Posterior vena cava (tissue), 2 donors: ENCODE data around the gene SMG6. TPM values are rescaled to one million over a fixed set of nuclear protein-coding genes. Genes with fewer than 3 reads are reported as not detected.
A peak's percentile ranks its signal among the peaks of the same experiment; 100 is the strongest.

ENCODE experiments used
- DNase-seq: peaks from one replicate; pipeline ENCODE4 v3.0.0-alpha.2; 2020; ENCODE audit warnings: low spot score
- intact Hi-C, 2 donors: fragments of 100-400 bp; cut with DNase I; formaldehyde crosslinking; loops; one replicate each; pipeline versions ENCODE4 v1.14.1 to v1.14.2; 2022 to 2023
- total RNA-seq, 2 donors: library from RNA; stranded (reverse); fragmentation: NEBNext Ultra II Directional; extraction: Animal tissue kit (Norgen Biotek cat#: 25700); gene quantifications; one replicate each; pipeline ENCODE4 v1.2.1, GENCODE V29; 2021
- donor health status: DM: yes; HTN: yes; CAD: no.
- donor health status: DM: yes; HTN: yes; CAD: no.

SMG6 gene
- total RNA-seq, 2 donors from 2014 or later, result 36.2 to 43.8 TPM

DNA sequence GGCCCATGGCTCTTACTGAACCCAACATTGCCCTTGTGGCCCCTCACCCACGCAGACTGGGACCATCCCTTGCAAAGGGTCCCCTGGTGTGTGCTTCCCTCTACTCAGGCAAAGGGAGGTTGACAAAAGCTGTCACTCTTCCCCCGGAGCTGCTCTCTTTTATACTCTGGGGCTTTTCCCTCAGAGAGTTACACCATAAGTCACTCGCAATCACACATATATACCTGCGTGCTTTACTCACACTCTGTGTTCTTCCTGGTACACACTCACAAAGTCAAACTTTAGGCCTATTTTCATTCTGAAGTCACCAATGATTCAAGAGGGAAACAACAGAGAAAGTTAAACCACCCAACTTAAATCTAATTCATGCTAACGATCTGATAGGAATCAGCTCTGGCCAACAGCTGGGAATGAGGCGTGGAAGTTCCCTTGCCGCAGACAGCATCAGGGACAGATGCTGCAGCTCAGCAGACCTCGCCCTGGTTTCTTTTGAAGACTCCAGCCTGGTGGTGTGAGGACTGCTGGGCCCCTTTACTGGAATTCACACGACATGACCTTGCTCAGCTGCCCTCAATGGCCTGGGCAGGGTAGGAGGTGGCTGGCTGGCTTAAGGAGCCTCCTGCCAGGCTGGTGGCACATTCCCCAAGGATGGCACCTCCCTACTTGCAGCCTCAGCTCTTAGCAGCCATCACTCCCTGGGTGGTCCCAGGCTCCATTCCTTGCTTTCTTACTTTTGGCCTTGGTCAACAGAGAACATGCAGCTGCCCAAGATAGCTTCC, 221.4 kb downstream of the SMG6 start:
- DNase-seq, result no peak
- intact Hi-C loops, result no loop called here

DNA sequence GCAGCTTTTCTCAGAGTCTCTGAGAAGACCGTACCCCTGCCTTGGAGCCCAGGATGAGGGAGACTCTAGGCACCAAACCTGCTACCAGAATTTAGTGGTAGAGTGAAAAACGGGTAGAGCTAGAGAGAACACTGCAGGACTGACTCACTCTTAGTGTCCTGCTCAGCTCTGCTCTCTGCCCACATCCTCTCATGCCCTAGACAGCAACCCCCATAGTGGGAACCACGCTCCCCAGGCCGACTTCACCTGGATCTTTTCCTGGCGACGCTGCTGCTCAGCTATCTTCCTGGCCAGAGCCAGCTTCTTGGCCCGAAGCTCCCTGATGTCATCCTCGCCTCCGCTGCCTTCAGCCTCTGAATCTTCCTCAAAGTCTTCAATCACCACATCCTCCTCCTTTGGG, 222.0 kb downstream of the SMG6 start:
- intact Hi-C loops, result no loop called here

DNA sequence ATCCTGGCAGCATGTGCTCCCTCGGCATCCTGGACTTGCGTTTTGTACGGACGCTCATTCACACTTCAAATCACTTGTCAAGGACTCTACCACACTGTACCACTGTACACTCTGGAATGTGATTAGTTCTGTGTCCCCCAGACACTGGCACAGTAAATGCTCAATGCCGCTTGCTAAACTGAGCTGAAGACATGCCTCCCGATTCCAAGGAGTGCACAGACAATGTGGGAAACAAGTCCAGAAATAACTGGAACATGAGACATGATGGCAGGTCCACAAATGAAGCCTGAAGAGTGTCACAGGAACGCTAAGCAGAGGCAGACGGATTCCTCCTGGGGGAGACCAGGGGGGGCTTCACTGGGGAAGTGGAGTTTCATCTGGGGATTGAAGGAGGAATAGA, 226.5 kb downstream of the SMG6 start:
- intact Hi-C loops, result no loop called here
- DNase-seq, result no peak

More for the DNA sequence above, 222.0 kb downstream of the SMG6 start:
- DNase-seq, result no peak

DNA sequence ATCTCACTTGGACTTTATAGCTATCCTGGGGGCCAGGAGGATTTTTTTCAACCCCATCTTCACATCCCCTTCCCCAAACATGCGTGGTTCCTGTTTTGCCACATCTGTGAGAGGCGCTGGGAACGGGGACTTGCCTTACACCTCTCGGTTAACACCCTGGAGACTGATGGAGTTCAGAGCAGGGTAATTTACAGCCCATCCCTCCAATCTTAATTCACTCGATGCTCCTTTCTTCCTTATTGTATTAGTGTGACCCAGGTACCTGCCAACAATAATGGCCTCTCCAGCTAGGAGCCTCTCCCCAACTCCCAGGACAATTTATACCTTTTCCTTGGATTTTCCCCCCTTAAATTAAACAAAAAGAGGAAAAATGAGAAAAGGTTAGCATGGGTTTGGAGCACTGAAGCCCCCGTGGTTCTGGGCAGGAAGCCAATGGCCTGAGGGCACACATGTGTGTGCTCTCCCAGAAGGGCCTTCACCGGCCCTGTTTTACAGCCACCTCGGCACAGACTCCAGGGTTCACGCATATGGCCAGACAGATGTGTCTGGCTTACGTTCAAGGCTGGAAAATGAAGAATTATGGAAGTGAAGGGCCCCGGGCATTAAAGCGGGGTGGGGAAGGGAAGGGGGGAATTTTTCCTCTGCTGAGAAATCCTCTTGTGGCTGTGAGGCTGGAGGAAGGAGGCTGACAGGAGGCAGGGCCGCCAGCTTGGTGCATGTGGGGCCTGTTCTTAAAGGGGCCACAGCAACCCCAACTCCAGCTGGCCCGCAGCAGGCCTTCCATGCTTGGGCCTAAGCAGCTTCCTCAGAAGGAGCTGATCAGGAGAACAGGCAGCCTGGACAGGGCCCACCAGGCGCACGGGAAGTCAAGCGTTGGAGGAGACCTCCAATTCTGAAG, 227.2 kb downstream of the SMG6 start:
- DNase-seq, result no peak
- intact Hi-C loops, result no loop called here

DNA sequence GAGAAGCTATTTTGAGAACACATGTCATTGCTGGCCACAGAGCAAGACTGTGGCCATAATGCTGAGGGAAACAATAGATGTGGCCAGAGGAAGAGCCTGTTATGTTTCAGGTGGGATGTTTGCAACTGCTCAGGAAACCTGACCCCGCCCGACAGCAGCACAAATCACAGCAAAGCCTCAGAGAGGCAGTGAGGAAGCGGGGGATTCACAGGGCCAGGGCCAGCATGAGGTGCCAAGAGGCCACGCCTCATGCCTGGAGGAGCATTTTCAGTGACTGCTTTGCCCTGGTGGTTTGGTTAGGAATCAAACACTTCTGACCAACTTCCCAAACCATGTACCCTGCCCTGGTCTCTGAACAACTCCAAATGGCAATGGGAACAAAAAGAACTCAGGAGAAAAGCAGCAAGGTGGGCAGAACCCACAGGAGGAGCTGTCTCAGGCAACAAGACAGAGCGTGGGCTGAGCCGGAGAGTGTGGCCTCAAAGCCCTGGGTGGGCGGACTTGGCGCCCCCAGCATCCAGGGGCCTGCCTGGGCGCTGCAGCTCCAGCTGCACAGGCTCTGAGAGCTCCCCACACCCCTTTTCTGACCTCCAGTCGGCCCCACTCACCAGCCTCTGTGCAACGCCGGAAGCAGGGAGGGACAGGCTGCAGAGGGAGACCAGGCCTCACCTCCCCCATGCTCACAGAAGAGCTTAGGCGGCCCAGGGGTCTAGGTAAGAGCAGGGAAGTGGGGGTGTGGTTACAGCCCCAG, 228.1 kb downstream of the SMG6 start:
- intact Hi-C loops, result no loop called here
- DNase-seq, result no peak

DNA sequence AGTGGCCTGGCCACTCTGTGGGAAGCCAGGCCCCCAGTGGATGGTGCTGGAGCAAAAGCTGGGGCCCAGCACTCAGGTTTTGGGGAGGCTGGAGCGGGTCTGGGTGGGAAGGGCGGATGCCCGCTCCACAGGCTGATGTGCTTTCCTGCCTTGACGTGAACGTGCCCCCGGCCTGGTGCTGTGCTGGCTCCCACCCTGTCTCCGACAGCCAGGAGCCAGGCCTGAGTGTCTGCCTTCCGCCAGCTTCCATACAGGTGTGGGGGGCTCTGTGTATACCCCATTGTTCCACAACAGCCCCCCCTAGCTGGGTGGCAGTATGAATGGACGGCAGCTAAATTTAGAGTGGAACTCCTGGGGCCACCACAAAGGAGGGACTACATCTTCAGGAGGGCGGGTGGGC, 228.7 kb downstream of the SMG6 start:
- DNase-seq, result no peak
- intact Hi-C loops, result no loop called here

DNA sequence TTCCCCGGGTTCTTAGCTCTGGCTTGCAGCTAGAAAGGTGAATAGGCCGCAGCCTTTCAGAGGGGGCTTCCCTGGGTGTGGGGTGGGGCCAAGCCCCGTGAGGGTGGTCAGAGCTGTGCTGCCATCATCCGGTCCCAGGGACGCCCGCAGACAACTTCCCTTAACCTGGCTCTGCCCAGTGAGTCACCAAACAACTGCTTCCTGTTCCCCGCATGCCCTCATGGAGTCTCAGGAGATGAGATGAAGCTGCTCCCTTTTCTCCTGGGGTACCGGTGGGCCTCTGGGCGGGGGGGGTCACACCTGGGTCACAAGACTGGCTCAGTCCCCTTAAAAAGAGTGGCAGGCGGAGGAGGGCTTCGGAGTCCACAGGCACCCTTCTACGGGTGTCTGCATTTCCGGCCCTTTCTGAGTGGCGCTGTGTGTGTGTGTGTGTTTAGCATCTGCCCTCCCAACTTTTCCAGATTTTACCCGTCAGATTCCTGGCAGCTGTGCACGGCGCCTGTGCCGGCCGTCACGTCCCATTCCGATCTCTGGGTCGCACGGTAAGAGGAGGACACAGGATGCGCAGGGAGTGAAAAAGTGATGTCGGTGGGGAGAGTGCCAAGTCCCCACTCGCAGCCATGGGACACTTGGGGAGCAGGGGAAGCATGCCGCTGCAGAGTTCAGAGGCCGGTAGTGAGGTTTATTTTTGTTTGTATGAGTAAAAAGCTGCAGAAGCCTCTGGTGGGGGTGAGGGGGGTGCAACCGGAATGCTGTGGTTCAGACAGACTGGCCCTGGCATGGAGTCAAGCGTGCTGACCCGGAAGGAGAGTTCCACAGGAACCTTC, 231.9 kb downstream of the SMG6 start:
- intact Hi-C loops, result no loop called here
- DNase-seq, result peak; percentile 89

DNA sequence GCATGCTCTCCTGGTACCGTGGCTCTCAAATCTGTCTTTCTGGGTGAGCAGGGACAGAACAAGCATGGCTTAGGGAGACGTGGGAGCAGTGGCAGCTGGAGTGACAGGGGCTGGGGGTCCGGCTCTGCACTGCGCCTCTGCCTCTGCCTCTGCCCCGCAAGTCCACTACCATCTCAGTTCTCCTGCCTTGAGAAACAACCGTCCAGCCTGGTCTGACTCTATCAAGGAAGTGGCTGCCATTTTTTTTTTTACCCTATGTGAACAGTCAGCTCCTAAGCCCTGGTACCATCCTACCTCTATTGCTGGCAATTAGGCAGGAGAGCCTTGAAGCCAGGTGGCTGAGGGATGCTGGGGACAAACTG, 232.6 kb downstream of the SMG6 start:
- intact Hi-C loops, result no loop called here
- no peak for DNase-seq

DNA sequence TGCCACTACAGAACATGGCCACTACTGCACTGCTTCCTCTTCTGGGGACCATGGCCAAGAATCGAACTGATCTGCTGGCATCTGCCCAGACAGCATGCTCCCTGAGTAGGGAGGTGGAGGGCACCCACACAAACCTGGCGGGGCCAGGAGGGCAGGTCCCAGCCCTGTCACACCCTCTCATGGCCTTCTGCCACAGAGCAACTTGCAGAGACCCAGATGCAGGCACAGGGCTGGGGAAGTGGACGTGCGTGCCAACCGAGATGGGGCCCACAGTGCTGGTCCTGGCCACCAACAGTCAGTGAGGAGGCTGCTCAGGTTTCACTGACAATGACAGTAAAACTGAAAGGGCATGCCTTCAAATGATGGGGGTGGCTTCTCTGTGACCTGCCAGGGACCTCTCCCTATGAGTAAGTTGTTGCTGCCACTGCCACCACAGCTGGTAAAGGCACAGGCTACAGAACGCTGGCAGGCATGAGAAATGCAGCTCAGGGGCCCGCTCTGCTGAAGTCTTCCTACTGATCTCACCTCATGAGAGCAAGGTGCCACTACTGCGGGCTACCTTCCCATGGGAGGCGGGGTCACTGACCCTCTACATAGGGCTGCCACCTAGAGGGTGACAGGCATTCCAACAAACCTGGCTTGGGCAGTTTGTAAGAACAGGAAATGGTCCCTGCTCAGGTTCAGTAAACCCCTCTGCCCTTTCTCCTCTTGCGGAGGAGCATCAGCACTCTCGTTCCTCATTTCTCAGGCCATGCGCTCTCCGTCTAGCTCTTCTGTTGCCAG, 233.2 kb downstream of the SMG6 start:
- intact Hi-C loops, result no loop called here
- DNase-seq, result no peak

DNA sequence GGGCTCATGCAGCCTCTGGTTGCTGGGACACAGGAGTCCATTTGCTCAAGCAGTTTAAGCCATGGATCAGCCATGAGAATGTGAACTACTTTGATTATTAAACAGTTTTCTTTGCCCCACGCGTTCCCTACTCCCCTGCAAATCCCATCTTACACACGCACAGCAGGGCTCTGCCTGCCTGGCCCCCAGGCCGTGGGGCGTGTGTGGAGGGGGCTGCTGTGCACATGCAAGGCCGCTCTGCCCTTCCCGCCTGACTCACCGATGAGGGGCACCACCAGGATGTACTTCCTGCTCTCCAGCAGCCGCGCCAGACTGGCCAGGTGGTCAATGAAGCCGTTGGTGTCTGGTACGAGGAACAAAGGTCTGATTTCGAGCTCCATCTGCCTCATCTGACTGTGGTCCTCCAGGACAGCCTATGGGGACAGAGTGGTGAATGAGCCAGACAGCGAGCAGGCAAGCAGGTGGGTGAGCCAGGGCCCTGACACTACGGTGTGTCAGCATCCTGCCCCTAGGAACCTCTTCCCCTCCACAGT, 235.0 kb downstream of the SMG6 start:
- no peak for DNase-seq
- intact Hi-C loops, result no loop called here

DNA sequence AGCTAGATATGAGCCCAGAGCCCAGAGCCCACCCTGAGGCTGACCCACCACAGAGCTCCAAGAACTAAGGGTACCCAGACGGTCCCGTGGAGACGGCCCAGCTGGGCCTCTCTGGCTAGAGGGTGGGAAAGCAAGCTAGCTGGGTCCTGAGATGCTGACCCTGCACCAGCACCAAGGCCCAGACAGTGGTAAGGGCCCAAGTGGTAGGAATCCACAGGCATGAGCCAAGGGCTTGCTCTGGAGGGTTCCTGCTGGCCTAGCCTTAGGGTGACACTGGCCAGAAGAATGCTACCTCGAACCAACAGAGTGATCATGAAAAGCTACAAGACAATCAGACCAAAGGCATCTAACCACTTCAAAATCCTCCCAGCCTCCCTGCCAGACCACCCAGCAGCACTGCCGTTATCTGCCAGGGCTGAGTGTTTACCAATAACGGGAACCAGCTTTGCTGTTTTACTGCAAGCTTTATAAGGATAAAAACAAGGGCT, 235.5 kb downstream of the SMG6 start:
- intact Hi-C loops, result no loop called here
- no peak for DNase-seq

DNA sequence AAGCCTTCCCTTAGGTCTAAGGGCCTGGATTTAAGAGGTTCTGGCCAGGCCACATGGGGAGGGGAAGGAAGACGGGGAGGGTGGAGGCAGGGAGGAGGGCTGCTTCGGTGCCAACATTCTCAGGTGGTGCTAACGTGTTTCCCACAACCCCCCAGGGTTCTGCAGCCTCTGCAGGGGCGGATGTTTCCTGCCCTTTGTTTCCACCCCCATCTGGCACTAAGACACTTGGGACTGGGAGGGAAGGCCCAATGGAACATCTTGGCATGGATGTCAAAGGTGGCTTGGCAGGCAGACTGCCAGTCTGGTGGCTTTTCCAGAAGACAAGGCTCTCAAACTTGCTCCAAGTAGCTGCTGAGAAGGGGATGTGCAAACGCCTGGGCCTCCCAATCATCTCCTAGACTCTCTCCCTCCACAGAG, 236.0 kb downstream of the SMG6 start:
- DNase-seq, result no peak
- intact Hi-C loops, result no loop called here

DNA sequence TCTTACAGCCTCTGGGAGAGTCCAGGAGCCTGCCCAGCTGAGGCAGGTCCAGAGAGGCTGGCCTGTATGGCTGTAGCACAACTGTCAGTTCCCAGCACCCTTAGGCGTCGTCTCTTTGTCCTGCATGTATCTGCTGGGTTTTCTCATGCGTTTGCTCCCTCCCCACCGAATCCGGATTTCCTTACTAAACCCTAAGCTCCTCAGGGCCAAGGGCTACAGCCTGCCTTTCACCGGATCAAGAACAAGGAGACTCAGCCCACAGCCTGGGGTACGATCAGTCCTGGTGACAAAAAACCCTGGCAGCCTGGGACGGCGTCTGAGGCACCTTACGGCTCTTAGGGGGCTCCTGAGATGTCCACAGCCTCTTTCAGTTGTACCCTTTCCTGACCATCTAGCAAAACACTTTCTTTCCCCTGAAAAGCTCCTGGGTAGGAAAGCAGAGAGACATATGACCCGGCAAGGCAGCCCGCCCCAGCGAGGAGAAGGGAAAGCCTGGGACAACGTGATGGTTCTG, 236.5 kb downstream of the SMG6 start:
- intact Hi-C loops, result no loop called here

DNA sequence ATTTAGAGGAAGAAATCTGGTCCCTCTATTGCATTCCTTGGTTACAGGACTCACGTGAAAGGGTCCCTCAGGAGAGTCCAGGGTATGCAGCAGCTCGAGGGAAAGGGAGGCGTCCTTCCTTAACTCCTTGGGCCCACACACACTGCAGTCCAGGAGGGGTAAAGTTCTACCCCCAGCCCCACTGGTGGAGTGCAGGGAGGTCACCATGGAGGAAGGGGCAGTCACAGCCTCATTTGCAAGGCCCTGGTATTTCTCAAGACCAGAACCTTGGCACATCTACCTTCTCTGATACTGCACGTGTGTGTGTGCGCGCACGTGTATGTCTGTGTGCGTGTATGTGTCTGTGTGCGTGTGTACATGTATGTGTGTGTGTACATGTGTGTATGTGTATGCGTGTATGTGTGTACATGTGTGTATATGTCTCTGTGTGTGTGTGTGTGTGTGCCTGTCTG, 237.6 kb downstream of the SMG6 start:
- DNase-seq, result no peak
- intact Hi-C loops, result no loop called here

More for the DNA sequence above, 236.5 kb downstream of the SMG6 start:
- no peak for DNase-seq

DNA sequence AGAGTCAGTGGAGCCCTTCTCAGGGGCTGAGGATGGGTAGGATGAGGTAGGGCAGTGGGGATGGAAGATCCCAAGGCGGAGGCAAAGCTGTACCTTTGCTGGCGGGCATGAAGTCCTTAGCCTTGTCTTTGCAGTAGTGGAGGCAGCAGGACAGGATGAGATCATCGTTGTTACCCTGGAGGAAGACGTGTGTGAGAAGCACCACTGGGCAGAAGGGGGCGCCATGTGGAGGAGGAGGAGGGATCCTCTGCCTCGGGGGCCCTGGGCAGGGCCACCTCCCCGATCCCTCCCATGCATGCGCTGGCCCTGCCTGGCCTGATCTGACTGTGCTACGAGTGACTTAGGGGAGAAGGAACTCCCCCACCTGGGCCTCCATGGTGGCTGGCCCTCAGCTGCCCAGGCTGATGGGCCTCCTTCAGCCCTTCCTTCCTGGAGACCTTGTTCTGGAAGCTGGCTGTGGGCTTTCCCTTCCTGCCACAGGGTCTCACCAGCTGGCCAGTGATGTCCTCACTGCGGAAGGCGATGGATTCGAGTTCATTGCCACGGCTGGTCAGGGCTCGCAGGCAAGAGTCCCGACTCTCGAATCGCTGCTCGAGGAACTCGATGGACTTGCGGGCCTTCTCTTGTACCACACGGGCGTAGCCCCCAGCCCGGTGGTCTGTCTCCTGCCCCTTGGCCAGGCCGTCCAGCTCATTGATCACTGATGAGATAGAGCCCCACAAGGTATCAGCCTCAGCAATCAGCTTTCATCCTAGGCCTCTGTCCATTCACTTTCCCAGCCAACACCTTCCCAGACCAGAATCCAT, 238.4 kb downstream of the SMG6 start:
- peak; percentile 90 for DNase-seq
- intact Hi-C loops, result loop anchor here in 1 of 2 donors (5.0 kb wide), 1 partner anchor 112 kb away; no protein-coding TSS in a partner anchor

DNA sequence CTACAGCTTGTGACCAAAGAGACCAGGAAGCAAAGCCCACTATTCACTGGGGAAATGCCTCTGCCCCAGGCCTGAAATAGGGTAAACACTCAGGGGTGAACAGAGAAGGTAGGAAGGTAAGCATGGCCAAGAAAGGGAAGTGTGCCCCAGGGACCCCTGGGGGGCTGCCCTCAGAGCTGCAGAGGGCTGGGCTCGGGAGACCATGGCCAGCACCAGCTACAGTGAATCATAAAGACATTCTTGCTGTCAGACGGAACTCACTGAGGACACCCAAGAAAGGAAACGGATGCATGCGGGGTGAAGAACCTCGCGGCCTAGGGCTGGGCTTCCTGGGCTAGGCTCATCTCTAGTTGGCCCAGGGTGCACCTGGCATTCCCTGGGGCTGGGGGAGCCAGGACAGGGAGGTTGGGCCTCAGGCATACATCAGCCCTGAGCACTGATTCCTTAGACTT, 239.0 kb downstream of the SMG6 start:
- intact Hi-C loops, result loop anchor here in 1 of 2 donors (5.0 kb wide), 1 partner anchor 113 kb away; no protein-coding TSS in a partner anchor
- no peak for DNase-seq

DNA sequence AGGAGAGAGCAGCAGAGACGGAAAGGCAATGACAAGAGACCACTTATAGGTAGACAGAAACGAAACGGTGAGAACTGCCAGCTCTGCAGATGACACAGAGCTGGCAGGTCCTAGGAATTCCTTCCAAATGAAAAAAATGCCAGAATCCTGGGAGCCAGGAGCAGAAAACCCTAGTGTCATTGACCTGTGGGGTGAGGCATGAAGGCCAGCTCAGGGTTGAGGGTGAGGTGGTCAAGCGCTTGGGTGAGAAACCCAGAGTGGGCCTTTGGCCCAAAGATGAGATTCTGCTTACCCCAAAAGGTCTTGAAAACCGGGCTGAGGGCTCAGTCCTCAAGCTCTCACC, 239.5 kb downstream of the SMG6 start:
- no peak for DNase-seq

More for the DNA sequence above, 239.5 kb downstream of the SMG6 start:
- intact Hi-C loops, result loop anchor here in 1 of 2 donors (5.0 kb wide), 1 partner anchor 113 kb away; no protein-coding TSS in a partner anchor
